BE2C (cell line): ENCODE results near the gene EXOC6B.

Experiments
- DNase-seq: peaks from one replicate; pipeline ENCODE4 v3.0.0-alpha.2; 2020
- H3K27me3 ChIP-seq: fragments of 250-450 bp; sonication (Bioruptor Pico); 2 replicates; pipeline ENCODE4 v1.5.1; 2020; ENCODE audit warnings: mild to moderate bottlenecking
- H3K36me3 ChIP-seq: fragments of 250-450 bp; sonication (Bioruptor Pico); 2 replicates; pipeline ENCODE4 v1.5.1; 2020; ENCODE audit warnings: mild to moderate bottlenecking
- H3K4me1 ChIP-seq: fragments of 250-450 bp; sonication (Bioruptor Pico); 2 replicates; pipeline ENCODE4 v1.5.1; 2020
- H3K4me3 ChIP-seq: 2 replicates; pipeline ENCODE4 v1.5.1; 2011; ENCODE audit warnings: low read depth, low read length
- H3K9me3 ChIP-seq: fragments of 250-450 bp; sonication (Bioruptor Pico); 2 replicates; pipeline ENCODE4 v1.5.1; 2020
- TF ChIP-seq, protein P1 (sequence below): IDR thresholded peaks from 2 replicates; pipeline ENCODE4 v1.5.1; 2012; ENCODE audit warnings: mild to moderate bottlenecking, low read depth, low read length

The EXOC6B gene

GRCh38 chr2:72183016-72183415 lies 642.8 kb downstream of the EXOC6B start:
- H3K4me1 ChIP-seq: no peaks in the 10 kb centered on the region
- no peak for DNase-seq
- H3K4me3 ChIP-seq: no peak overlapping the region
- H3K27me3 ChIP-seq: no peaks in the 10 kb centered on the region
- H3K36me3 ChIP-seq: no peaks in the 10 kb centered on the region
- TF ChIP-seq, protein P1, sequence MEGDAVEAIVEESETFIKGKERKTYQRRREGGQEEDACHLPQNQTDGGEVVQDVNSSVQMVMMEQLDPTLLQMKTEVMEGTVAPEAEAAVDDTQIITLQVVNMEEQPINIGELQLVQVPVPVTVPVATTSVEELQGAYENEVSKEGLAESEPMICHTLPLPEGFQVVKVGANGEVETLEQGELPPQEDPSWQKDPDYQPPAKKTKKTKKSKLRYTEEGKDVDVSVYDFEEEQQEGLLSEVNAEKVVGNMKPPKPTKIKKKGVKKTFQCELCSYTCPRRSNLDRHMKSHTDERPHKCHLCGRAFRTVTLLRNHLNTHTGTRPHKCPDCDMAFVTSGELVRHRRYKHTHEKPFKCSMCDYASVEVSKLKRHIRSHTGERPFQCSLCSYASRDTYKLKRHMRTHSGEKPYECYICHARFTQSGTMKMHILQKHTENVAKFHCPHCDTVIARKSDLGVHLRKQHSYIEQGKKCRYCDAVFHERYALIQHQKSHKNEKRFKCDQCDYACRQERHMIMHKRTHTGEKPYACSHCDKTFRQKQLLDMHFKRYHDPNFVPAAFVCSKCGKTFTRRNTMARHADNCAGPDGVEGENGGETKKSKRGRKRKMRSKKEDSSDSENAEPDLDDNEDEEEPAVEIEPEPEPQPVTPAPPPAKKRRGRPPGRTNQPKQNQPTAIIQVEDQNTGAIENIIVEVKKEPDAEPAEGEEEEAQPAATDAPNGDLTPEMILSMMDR: no peak
- no peaks in the 10 kb centered on the region for H3K9me3 ChIP-seq

DNA sequence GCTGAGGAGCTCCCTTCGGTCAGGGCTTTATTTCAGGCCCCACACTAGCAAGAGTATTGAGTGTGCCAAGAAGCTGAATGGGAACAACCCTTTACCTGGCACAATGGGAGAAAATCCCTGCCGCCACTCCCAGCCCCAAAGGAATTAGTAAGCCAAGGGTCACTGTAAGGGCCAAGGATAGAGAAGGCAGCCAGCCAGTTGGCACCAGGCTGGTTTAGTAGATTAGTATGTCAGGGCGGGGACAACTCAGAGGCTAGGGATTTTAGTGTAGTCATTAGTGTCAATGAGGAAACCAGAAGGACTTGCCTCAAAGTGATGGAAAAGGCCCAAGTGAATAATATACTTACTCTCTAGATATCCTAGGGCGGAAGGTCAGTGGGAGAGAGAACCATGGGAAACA lies 643.3 kb downstream of the EXOC6B start:
- Histone ChIP-seq H3K4me1 (no peaks in the 10 kb centered on the region), H3K27me3 (no peaks in the 10 kb centered on the region), H3K9me3 (no peaks in the 10 kb centered on the region), H3K4me3 (no peak overlapping the region), H3K36me3 (no peaks in the 10 kb centered on the region)
- no peak for DNase-seq
- TF ChIP-seq, protein P1: no peak

DNA sequence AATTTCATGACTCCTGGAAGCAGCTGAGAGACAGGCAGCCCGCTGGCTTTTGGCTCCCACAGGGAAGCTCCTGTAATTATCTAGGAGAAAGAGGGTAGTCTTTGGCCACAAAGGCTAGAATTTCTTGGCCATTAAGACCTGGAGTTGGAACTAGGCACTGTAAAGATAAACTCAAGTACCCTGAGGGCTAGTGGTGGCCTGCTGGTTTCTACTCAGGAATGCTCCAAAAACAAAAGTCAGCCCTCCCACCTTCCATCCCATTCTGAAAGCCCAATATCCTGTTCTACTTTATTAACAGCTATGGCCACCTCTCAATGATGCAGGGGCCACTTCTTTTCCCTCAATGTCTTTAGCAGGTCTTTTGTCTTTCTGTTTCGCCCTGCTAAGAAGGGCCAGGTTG lies 644.2 kb downstream of the EXOC6B start:
- Histone ChIP-seq H3K4me1 (no peaks in the 10 kb centered on the region), H3K4me3 (no peak overlapping the region), H3K36me3 (no peaks in the 10 kb centered on the region), H3K9me3 (no peaks in the 10 kb centered on the region), H3K27me3 (no peaks in the 10 kb centered on the region)
- DNase-seq: no peak
- TF ChIP-seq, protein P1: no peak

GRCh38 chr2:72180351-72180750 lies 645.5 kb downstream of the EXOC6B start:
- Histone ChIP-seq H3K9me3 (no peaks in the 10 kb centered on the region), H3K4me1 (no peaks in the 10 kb centered on the region), H3K36me3 (no peaks in the 10 kb centered on the region), H3K27me3 (no peaks in the 10 kb centered on the region), H3K4me3 (no peak overlapping the region)
- no peak for DNase-seq
- TF ChIP-seq, protein P1: no peak

DNA sequence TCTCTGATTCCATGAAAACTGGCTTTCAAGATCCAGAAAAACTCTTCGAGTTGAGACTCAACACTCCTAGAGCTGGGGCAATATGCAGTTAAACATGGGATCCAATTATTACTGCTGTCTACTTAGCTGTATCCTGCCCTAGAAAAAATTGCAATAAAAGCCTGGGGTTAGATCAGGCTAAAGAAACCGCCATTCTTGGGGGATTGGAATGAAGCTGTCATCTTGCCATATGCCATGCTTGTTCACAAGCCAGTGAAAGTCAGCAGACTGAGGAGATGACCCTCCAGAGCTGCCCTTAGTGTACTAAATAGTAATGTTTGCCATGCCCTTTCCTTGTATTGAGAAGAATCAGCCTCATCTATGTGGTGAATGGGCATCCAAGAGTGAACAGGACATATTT lies 647.3 kb downstream of the EXOC6B start:
- H3K36me3 ChIP-seq: no peaks in the 10 kb centered on the region
- no peaks in the 10 kb centered on the region for H3K9me3 ChIP-seq
- H3K4me3 ChIP-seq: no peak overlapping the region
- DNase-seq: no peak
- TF ChIP-seq, protein P1: no peak
- no peaks in the 10 kb centered on the region for H3K27me3 ChIP-seq
- no peaks in the 10 kb centered on the region for H3K4me1 ChIP-seq

DNA sequence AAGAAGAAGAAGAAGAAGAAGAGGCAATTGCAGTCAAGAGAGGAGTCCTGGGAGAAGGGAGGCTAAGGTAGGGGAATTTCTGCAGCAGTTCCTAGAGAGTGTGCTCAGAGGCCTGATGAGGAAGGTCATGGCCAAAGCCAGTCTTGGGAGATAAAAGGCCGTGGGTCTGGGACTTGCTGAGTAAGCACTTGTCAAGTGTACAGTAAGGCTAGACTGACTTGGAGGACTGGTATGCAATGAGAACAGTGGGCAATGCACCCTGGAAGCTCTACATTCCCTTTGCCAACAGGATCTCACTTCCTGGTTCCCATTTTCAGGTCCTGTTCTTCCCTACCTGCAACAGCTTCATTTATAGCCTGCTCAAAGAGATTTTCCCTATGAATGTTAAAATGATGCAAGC lies 649.6 kb downstream of the EXOC6B start:
- H3K27me3 ChIP-seq: no peaks in the 10 kb centered on the region
- H3K4me1 ChIP-seq: no peaks in the 10 kb centered on the region
- H3K36me3 ChIP-seq: no peaks in the 10 kb centered on the region
- TF ChIP-seq, protein P1: no peak
- H3K4me3 ChIP-seq: no peak overlapping the region
- no peak for DNase-seq
- H3K9me3 ChIP-seq: no peaks in the 10 kb centered on the region
